Loucy (cell line): ENCODE measurements around the gene PPHLN1.

ENCODE experiments used
- H2AFZ ChIP-seq: fragments of 200-600 bp; sonication (generic); 2 replicates; pipeline ENCODE4 v1.6.0; 2016; ENCODE audit warnings: antibody characterized with exemption, mild to moderate bottlenecking, low read length, moderate library complexity
- H3F3A ChIP-seq: fragments of 200-600 bp; 2 replicates; pipeline ENCODE4 v1.6.0; 2016; ENCODE audit warnings: antibody characterized with exemption, low read depth, mild to moderate bottlenecking
- H3K27me3 ChIP-seq: fragments of 200-600 bp; sonication (generic); 2 replicates; pipeline ENCODE4 v1.6.1; 2014; ENCODE audit warnings: low read length, mild to moderate bottlenecking; ENCODE audit not compliant: insufficient read depth, poor library complexity, severe bottlenecking
- H3K36me3 ChIP-seq: fragments of 200-600 bp; sonication (generic); 2 replicates; pipeline ENCODE4 v1.6.1; 2016; ENCODE audit warnings: low read length; ENCODE audit not compliant: insufficient read depth
- H3K4me1 ChIP-seq: fragments of 200-600 bp; sonication (generic); 2 replicates; pipeline ENCODE4 v1.5.1; 2014; ENCODE audit warnings: low read length, mild to moderate bottlenecking; ENCODE audit not compliant: insufficient read depth, poor library complexity, severe bottlenecking
- H3K4me2 ChIP-seq: fragments of 200-600 bp; sonication (generic); 2 replicates; pipeline ENCODE4 v1.6.0; 2014; ENCODE audit warnings: antibody characterized with exemption, low read length, low read depth, mild to moderate bottlenecking; ENCODE audit not compliant: poor library complexity, severe bottlenecking
- H3K4me3 ChIP-seq: fragments of 200-600 bp; sonication (generic); 2 replicates; pipeline ENCODE4 v1.5.1; 2014; ENCODE audit warnings: low read length, mild to moderate bottlenecking, mixed read lengths; ENCODE audit not compliant: poor library complexity, severe bottlenecking
- H3K79me2 ChIP-seq: fragments of 200-600 bp; sonication (generic); 2 replicates; pipeline ENCODE4 v1.6.1; 2014; ENCODE audit warnings: low read length; ENCODE audit not compliant: insufficient read depth
- H3K9ac ChIP-seq: fragments of 200-600 bp; sonication (generic); 2 replicates; pipeline ENCODE4 v1.6.0; 2014; ENCODE audit warnings: mild to moderate bottlenecking, low read depth, low read length, moderate library complexity; ENCODE audit not compliant: poor library complexity, severe bottlenecking
- H3K9me2 ChIP-seq: fragments of 200-600 bp; sonication (generic); replicated peaks from 2 replicates; pipeline ENCODE4 v1.6.1; 2016; ENCODE audit warnings: low read depth, low read length, mixed read lengths
- H3K9me3 ChIP-seq: fragments of 200-600 bp; sonication (generic); 2 replicates; pipeline ENCODE4 v1.6.1; 2014; ENCODE audit warnings: mild to moderate bottlenecking, antibody characterized with exemption, low read length, low read depth; ENCODE audit not compliant: insufficient read depth
- H4K20me1 ChIP-seq: fragments of 200-600 bp; sonication (generic); 2 replicates; pipeline ENCODE4 v1.6.0; 2014; ENCODE audit warnings: antibody characterized with exemption, low read length, mild to moderate bottlenecking; ENCODE audit not compliant: insufficient read depth, poor library complexity, severe bottlenecking
- CTCF ChIP-seq: fragments of 200-600 bp; sonication (generic); conservative IDR thresholded peaks from 2 replicates; pipeline ENCODE4 v1.5.1; 2014; ENCODE audit warnings: mild to moderate bottlenecking, antibody characterized with exemption, low read length
- EZH2phosphoT487 ChIP-seq: fragments of 200-600 bp; IDR thresholded peaks from 2 replicates; pipeline ENCODE4 v1.6.1; 2018; ENCODE audit warnings: antibody characterized with exemption, mild to moderate bottlenecking, moderate library complexity, borderline replicate concordance

The PPHLN1 gene

GRCh38 chr12:42285431-42285830 is 40.5 kb upstream of the PPHLN1 start:
- no peak overlapping the region for H3K4me2 ChIP-seq
- TF ChIP-seq EZH2phosphoT487 (no peak), CTCF (no peak)
- no peaks in the 10 kb centered on the region for H3K9me3 ChIP-seq

GRCh38 chr12:42286741-42287140 is 39.2 kb upstream of the PPHLN1 start:
- H3K4me2 ChIP-seq = no peak overlapping the region

More at GRCh38 chr12:42285431-42285830, 40.5 kb upstream of the PPHLN1 start:
- Histone ChIP-seq H3K9ac (no peak overlapping the region), H3K27me3 (no peaks in the 10 kb centered on the region), H3K4me1 (no peaks in the 10 kb centered on the region), H4K20me1 (no peaks in the 10 kb centered on the region), H3K9me2 (no peaks in the 10 kb centered on the region), H2AFZ (no peak overlapping the region), H3K79me2 (no peaks in the 10 kb centered on the region), H3F3A (no peaks in the 10 kb centered on the region), H3K36me3 (no peaks in the 10 kb centered on the region), H3K4me3 (no peak overlapping the region)

GRCh38 chr12:42288544-42288943 is 37.4 kb upstream of the PPHLN1 start:
- Histone ChIP-seq H3K27me3 (no peaks in the 10 kb centered on the region), H4K20me1 (no peaks in the 10 kb centered on the region), H3K9me3 (no peaks in the 10 kb centered on the region), H3K79me2 (no peaks in the 10 kb centered on the region), H2AFZ (no peak overlapping the region), H3K4me2 (no peak overlapping the region), H3K9ac (no peak overlapping the region), H3K4me1 (no peaks in the 10 kb centered on the region), H3K9me2 (no peaks in the 10 kb centered on the region), H3K4me3 (no peak overlapping the region), H3K36me3 (no peaks in the 10 kb centered on the region), H3F3A (no peaks in the 10 kb centered on the region)
- TF ChIP-seq EZH2phosphoT487 (no peak), CTCF (no peak)

More at GRCh38 chr12:42286741-42287140, 39.2 kb upstream of the PPHLN1 start:
- H3K9me2 ChIP-seq = no peaks in the 10 kb centered on the region
- H3K79me2 ChIP-seq = no peaks in the 10 kb centered on the region
- H3K9me3 ChIP-seq = no peaks in the 10 kb centered on the region
- no peak overlapping the region for H3K4me3 ChIP-seq
- no peak overlapping the region for H3K9ac ChIP-seq
- no peaks in the 10 kb centered on the region for H3K36me3 ChIP-seq
- no peaks in the 10 kb centered on the region for H3K27me3 ChIP-seq
- no peaks in the 10 kb centered on the region for H4K20me1 ChIP-seq
- H3F3A ChIP-seq = no peaks in the 10 kb centered on the region
- H3K4me1 ChIP-seq = no peaks in the 10 kb centered on the region
- TF ChIP-seq CTCF (no peak), EZH2phosphoT487 (no peak)
- H2AFZ ChIP-seq = no peak overlapping the region
